Endothelial cell (in vitro differentiated cells): ENCODE data around the gene FTL. TPM values are rescaled to one million over a fixed set of nuclear protein-coding genes. Genes with fewer than 3 reads are reported as not detected.
A peak's percentile ranks its signal among the peaks of the same experiment; 100 is the strongest.
"Not testable (repeated sequence)": the region's sequence is repeated elsewhere in the genome, so short reads cannot be mapped to it uniquely, and the experiment has no call there.

Experiments used
- DNase-seq: peaks from one replicate; pipeline ENCODE4 v3.0.0; 2021; ENCODE audit warnings: low spot score
- H3K27ac Mint-ChIP-seq: one replicate; pipeline ENCODE4 v1.8.0; 2021; ENCODE audit warnings: mixed read lengths, inconsistent platforms; ENCODE audit not compliant: unreplicated experiment
- H3K27me3 Mint-ChIP-seq: one replicate; pipeline ENCODE4 v1.8.0; 2021; ENCODE audit warnings: mild to moderate bottlenecking, moderate library complexity, mixed read lengths, inconsistent platforms; ENCODE audit not compliant: unreplicated experiment
- H3K36me3 Mint-ChIP-seq: one replicate; pipeline ENCODE4 v1.8.0; 2021; ENCODE audit warnings: mild to moderate bottlenecking, low read depth, mixed read lengths, inconsistent platforms; ENCODE audit not compliant: unreplicated experiment
- H3K4me1 Mint-ChIP-seq: one replicate; pipeline ENCODE4 v1.8.0; 2021; ENCODE audit warnings: mild to moderate bottlenecking, mixed read lengths, inconsistent platforms; ENCODE audit not compliant: unreplicated experiment
- H3K4me3 Mint-ChIP-seq: one replicate; pipeline ENCODE4 v1.8.0; 2021; ENCODE audit warnings: mild to moderate bottlenecking, mixed read lengths, inconsistent platforms; ENCODE audit not compliant: unreplicated experiment
- H3K9me3 Mint-ChIP-seq: one replicate; pipeline ENCODE4 v1.8.0; 2021; ENCODE audit warnings: mixed read lengths, inconsistent platforms; ENCODE audit not compliant: unreplicated experiment
- CTCF ChIP-seq: fragments of 200-600 bp; sonication (generic); IDR thresholded peaks from one replicate; pipeline ENCODE4 v1.5.0; 2021; ENCODE audit warnings: antibody characterized with exemption; ENCODE audit not compliant: unreplicated experiment
- long read RNA-seq: library from polyadenylated mRNA; unstranded; transcript quantifications from one replicate; pipeline ENCODE4 v2.0.0, GENCODE V29; 2020; ENCODE audit not compliant: unreplicated experiment
- total RNA-seq: library from RNA; stranded (reverse); fragmentation: NEBNext Ultra II Directional; extraction: Animal tissue kit (Norgen Biotek cat#: 25700); gene quantifications from one replicate; pipeline ENCODE4 v1.2.1, GENCODE V29; 2021; ENCODE audit not compliant: unreplicated experiment

Gene FTL
- 1,109 TPM for total RNA-seq
- long read RNA-seq, transcript FTL-201 (4 exons, 878 nt) = major isoform, 3,318 of 3,339 reads
- long read RNA-seq, partial matches to known transcripts = 6 of 3,339 reads
- long read RNA-seq, other reads (novel, unspliced or antisense) = 15 of 3,339 reads

- peaks cover 26% of the 10 kb centered on the region for H3K36me3 Mint-ChIP-seq
- peaks cover 53% of the 10 kb centered on the region for H3K4me1 Mint-ChIP-seq
- peak within 1 kb of the TSS; percentile 99 for H3K4me3 Mint-ChIP-seq
- peak; percentile 93 for DNase-seq
- H3K27me3 Mint-ChIP-seq = peaks cover 27% of the 10 kb centered on the region
- H3K9me3 Mint-ChIP-seq = no peaks in the 10 kb centered on the region
- peak within 1 kb of the TSS; percentile 96 for H3K27ac Mint-ChIP-seq
- no peak for TF ChIP-seq CTCF
Measured at GRCh38 chr19:48965040-48965805, at the start of gene FTL. Gene FTL (plus strand): TSS chr19:48965309. CDS start chr19:48965508, 199 bp downstream.

DNA sequence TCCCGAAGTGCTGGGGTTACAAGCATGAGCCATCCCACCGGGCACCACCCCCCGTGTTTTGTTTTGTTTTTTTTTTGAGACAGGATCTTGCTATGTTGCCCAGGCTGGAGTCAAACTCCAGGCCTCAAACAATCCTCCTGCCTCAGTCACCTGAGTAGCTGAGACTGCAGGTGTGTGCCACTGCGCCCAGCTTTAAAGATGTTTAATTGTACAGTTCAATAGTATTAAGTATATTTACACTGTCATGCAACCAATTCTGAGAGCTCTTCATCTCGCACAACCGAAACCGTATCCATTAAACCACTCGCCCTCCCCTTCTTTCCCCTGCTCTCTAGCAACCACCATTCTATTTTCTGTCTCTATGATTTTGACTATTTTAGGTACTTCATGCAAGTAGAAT, 49.4 kb upstream of the FTL start:
- Mint-ChIP-seq H3K4me1 (no peaks in the 10 kb centered on the region), H3K4me3 (no peak overlapping the region), H3K9me3 (no peaks in the 10 kb centered on the region), H3K36me3 (peaks cover 34% of the 10 kb centered on the region), H3K27me3 (peaks cover 2% of the 10 kb centered on the region), H3K27ac (no peak overlapping the region)
- no peak for TF ChIP-seq CTCF
- no peak for DNase-seq

DNA sequence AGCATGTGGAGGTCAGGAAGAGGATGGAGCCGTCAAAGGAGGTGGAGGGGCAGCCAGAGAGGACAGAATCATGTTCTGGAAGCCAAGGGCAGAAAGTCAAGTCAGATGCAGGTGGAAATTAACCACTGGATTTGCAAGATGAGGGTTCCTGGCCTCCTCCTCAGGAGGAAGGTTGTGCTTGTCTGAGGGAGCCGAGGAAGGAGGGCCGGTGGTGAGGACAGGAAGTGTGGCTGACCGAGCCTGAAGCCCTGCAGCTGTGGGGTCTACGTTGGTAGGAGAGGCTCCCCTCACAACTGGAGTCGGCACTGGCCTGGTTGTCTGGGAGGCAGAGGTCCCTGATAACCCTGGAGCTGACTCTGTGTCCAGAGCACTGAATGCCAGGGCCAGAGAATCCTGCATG, 47.0 kb upstream of the FTL start:
- H3K27ac Mint-ChIP-seq = no peak overlapping the region
- peaks cover 26% of the 10 kb centered on the region for H3K36me3 Mint-ChIP-seq
- H3K9me3 Mint-ChIP-seq = no peaks in the 10 kb centered on the region

DNA sequence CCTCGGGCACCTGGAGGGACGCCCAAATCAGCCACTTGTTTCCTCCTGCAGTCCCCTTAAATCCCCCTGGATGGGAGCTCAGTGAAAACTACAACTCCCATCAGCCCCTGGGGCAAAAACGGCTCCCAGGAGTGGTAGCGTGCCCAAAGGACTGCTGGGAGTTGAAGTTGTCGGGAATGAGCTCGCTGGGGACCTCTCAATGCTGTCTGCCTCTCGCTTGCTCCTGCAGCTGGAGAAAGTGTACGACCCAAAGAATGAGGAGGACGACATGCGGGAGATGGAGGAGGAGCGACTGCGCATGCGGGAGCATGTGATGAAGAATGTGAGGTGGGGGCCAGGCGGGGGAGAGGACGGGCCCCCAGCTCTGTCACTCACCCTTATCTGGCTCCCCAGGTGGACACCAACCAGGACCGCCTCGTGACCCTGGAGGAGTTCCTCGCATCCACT, 46.3 kb upstream of the FTL start:
- H3K4me1 Mint-ChIP-seq = no peaks in the 10 kb centered on the region
- TF ChIP-seq CTCF = no peak
- H3K4me3 Mint-ChIP-seq = no peak overlapping the region
- no peak overlapping the region for H3K27ac Mint-ChIP-seq
- H3K9me3 Mint-ChIP-seq = no peaks in the 10 kb centered on the region
- H3K27me3 Mint-ChIP-seq = peaks cover 5% of the 10 kb centered on the region
- DNase-seq = peak; percentile 40
- H3K36me3 Mint-ChIP-seq = peaks cover 27% of the 10 kb centered on the region

More for the DNA sequence above, 47.0 kb upstream of the FTL start:
- no peaks in the 10 kb centered on the region for H3K4me1 Mint-ChIP-seq
- no peak for DNase-seq
- peaks cover 4% of the 10 kb centered on the region for H3K27me3 Mint-ChIP-seq
- H3K4me3 Mint-ChIP-seq = no peak overlapping the region
- no peak for TF ChIP-seq CTCF

DNA sequence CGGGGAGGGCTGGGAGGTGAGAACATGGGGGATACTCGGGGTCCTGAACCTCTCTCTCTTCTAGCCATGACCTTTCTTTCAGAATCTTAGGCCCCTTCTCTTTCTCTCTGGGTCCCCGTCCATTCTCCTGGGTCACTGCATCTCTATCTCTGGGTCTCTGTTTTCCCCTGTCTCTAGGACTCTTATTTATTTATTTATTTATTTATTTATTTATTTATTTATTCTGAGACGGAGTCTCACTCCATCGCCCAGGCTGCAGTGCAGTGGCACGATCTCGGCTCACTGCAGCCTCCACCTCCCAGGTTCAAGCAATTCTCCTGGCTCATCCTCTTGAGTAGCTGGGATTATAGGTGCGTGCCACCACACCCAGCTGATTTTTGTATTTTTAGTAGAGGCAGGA, 45.8 kb upstream of the FTL start:
- DNase-seq, H3K4me3 Mint-ChIP-seq: not testable (repeated sequence)

More for the DNA sequence above, 45.8 kb upstream of the FTL start:
- H3K36me3 Mint-ChIP-seq = peaks cover 24% of the 10 kb centered on the region
- not testable (repeated sequence) for H3K4me1 Mint-ChIP-seq, H3K27ac Mint-ChIP-seq, H3K27me3 Mint-ChIP-seq, H3K9me3 Mint-ChIP-seq
